ENCODE results near the gene REC8.

Gene REC8

DNA sequence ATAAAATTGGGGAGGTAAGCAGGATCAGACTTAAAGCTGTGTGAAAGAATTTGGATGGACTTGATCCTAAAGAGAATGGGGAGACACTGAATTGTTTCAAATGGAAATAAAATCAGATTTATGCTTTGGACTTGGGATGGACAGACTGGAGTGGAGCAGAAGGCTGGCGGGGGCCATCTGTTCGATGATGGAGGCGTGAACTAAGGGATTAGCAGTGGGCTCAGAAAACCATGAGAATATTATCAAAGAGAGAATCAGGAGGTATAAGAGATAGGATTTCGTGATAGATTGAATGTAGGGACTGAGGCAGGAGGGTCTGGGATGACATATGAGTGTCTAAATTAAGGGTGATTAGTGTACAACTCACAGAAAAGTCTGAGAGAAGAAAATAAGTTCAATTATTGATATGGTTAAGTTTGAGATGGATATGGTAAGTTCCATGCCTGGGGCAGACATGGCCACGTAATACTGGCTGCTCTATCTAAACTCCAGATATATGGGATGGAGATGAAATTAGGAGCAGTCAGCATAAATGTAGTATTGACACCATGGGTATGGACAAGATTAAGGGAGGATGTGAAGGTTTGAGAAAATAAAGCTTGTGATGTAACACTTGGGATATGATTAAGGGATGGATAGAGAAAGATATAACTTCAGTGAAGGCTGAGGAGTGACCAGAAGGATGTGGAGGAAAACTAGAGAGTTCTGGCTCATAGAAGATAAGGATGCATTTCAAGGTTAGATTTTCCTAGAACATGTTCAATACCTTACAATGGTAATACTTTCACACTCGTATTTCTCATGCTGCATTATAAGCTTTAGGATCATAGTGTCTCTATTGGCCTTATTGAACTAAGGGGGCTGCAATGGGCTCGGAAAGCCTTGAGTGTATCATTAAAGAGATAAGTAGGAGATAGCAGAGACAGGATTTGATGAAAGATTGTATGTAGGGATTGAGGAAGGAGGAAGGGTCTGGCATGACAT, 32.6 kb downstream of the REC8 start:
- peaks cover 7% of the 10 kb centered on the region for H3K9me3 Mint-ChIP-seq
- no peaks in the 10 kb centered on the region for H3K4me1 Mint-ChIP-seq
- no peaks in the 10 kb centered on the region for H3K27me3 Mint-ChIP-seq (ENCODE audit: low read depth)
- H3K36me3 Mint-ChIP-seq (ENCODE audit: low read depth) = peaks cover 79% of the 10 kb centered on the region
- H3K27ac Mint-ChIP-seq = no peak overlapping the region
- H3K4me3 Mint-ChIP-seq = no peak overlapping the region
- TF ChIP-seq CTCF (IDR thresholded peaks at IDR 0.05; ENCODE audit: unreplicated experiment in 3 of 3) = no peak

DNA sequence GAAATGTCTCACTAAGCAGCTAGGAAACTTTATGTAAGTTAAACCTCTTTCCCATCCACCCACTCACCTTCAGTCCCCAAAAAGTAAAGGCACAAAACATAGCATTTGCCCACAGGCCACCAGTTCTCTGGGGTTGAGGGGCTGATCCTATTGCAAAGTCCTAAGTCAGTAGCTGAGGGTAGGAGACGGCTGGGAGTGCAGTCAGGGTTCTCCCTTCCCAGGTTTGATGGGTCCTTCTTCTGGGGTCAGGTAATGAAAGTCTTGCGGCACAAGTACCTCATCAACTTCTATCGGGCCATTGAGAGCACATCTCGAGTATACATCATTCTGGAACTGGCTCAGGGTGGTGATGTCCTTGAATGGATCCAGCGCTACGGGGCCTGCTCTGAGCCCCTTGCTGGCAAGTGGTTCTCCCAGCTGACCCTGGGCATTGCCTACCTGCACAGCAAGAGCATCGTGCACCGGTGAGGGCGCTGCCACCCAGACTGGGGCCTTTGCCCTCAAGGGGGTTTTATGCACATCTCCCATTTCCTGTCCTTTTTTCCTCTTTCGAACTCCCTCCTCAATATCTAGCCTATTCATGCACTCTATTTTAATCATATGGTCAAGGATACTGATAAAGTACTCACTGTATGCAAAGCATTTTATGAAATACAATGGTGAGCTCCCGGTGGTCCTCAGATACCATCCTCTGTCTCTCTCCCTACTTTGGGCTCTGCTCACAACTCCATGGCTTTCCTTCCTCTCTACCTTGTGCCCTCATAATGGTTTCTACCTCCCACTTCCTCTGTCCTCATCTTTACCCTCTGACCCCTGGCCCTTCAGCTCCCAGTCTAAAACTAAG, 34.6 kb downstream of the REC8 start:
- no peaks in the 10 kb centered on the region for H3K4me1 Mint-ChIP-seq
- H3K27me3 Mint-ChIP-seq (ENCODE audit: low read depth) = no peaks in the 10 kb centered on the region
- peaks cover 7% of the 10 kb centered on the region for H3K9me3 Mint-ChIP-seq
- no peak overlapping the region for H3K27ac Mint-ChIP-seq
- H3K4me3 Mint-ChIP-seq = no peak overlapping the region
- H3K36me3 Mint-ChIP-seq (ENCODE audit: low read depth) = peaks cover 80% of the 10 kb centered on the region
- TF ChIP-seq CTCF (IDR thresholded peaks at IDR 0.05; ENCODE audit: unreplicated experiment in 3 of 3) = no peak

GRCh38 chr14:24207104-24207551, 35.2 kb downstream of the REC8 start:
- Mint-ChIP-seq H3K4me3 (no peak overlapping the region), H3K27ac (no peak overlapping the region), H3K4me1 (no peaks in the 10 kb centered on the region), H3K27me3 (ENCODE audit: low read depth) (no peaks in the 10 kb centered on the region), H3K36me3 (ENCODE audit: low read depth) (peaks cover 77% of the 10 kb centered on the region), H3K9me3 (peaks cover 7% of the 10 kb centered on the region)
- TF ChIP-seq CTCF (IDR thresholded peaks at IDR 0.05; ENCODE audit: unreplicated experiment in 3 of 3) = no peak

- H3K4me3 Mint-ChIP-seq = no peak overlapping the region
- H3K27ac Mint-ChIP-seq = no peak overlapping the region
- TF ChIP-seq CTCF (IDR thresholded peaks at IDR 0.05; ENCODE audit: unreplicated experiment in 3 of 3) = no peak
- peaks cover 72% of the 10 kb centered on the region for H3K36me3 Mint-ChIP-seq (ENCODE audit: low read depth)
- H3K4me1 Mint-ChIP-seq = no peaks in the 10 kb centered on the region
- no peaks in the 10 kb centered on the region for H3K27me3 Mint-ChIP-seq (ENCODE audit: low read depth)
- H3K9me3 Mint-ChIP-seq = peaks cover 6% of the 10 kb centered on the region
These were observed 35.7 kb downstream of the REC8 start for GRCh38 chr14:24207625-24208024.

DNA sequence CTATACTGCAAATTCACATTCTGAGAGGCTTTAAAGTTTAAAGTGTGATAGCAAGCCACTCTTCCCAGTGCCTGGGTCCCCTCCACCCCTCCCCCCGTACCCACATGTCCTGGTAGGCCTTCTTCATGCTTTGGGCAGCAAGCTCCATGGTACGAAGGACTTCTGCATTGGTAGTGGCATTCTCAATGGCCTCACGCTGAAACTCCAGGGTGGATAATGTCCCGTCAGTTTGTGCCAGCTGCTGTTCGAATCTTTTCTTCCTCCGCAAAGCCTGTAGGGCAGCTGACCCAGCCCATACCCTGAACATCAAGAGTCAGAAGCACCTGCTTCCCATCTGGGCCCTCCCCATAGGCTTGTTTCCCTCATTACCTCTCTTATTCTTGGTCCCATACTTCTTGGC, 39.4 kb downstream of the REC8 start:
- peak overlapping the region; percentile 89 to 90 (median 89) for H3K4me3 Mint-ChIP-seq
- peak overlapping the region; percentile 92 to 99 (median 98) for H3K27ac Mint-ChIP-seq
- H3K27me3 Mint-ChIP-seq (ENCODE audit: low read depth) = no peaks in the 10 kb centered on the region
- TF ChIP-seq CTCF (IDR thresholded peaks at IDR 0.05; ENCODE audit: unreplicated experiment in 3 of 3) = no peak
- H3K36me3 Mint-ChIP-seq (ENCODE audit: low read depth) = peaks cover 48% of the 10 kb centered on the region
- peaks cover 27% of the 10 kb centered on the region for H3K4me1 Mint-ChIP-seq
- no peaks in the 10 kb centered on the region for H3K9me3 Mint-ChIP-seq

Data from nephron (organoid).